H1 (cell line): Measurements from ENCODE around the gene ARHGAP15. TPM values are rescaled to one million over a fixed set of nuclear protein-coding genes. Genes with fewer than 3 reads are reported as not detected.
A peak's percentile ranks its signal among the peaks of the same experiment; 100 is the strongest.

Experiments
- CTCF ChIA-PET: fragments of 300-600 bp; sonication (Branson Sonifier 250); formaldehyde crosslinking; loops from one replicate; lab custom pipeline; 2021; ENCODE audit not compliant: partially characterized antibody; lab: Charles Lee
- POLR2A ChIA-PET: fragments of 300-600 bp; sonication (Branson Sonifier 250); formaldehyde crosslinking; loops from one replicate; lab custom pipeline; 2021; ENCODE audit warnings: inconsistent platforms; ENCODE audit not compliant: partially characterized antibody; lab: Charles Lee
- DNase-seq, 2 experiments: peaks; one replicate each; pipeline versions ENCODE4 v3.0.0 to v3.0.0-alpha.2; 2010 to 2022; ENCODE audit warnings: low spot score in 2 of 2, low read depth in 1 of 2, mixed read lengths in 1 of 2
- FAIRE-seq: peaks from 2 replicates; lab custom pipeline; 2011; peaks lifted over from hg19 to GRCh38; lab: Jason Lieb, UNC
- H2AFZ ChIP-seq: 2 replicates; pipeline ENCODE4 v1.8.1; 2012; ENCODE audit warnings: low read length, inconsistent platforms
- H2AK5ac ChIP-seq: 2 replicates; pipeline ENCODE4 v1.6.1; 2013; ENCODE audit warnings: low read depth, low read length
- H2BK120ac ChIP-seq: replicated peaks from 2 replicates; pipeline ENCODE3; 2013; ENCODE audit warnings: low read depth, low read length, inconsistent platforms
- H2BK12ac ChIP-seq: 2 replicates; pipeline ENCODE4 v1.6.1; 2013; ENCODE audit warnings: low read depth, low read length
- H2BK15ac ChIP-seq: 2 replicates; pipeline ENCODE4 v1.6.1; 2013; ENCODE audit warnings: low read length
- H2BK20ac ChIP-seq: 2 replicates; pipeline ENCODE4 v1.6.1; 2013; ENCODE audit warnings: low read length
- H2BK5ac ChIP-seq: 2 replicates; pipeline ENCODE4 v1.6.1; 2013; ENCODE audit warnings: low read depth, low read length
- H3K14ac ChIP-seq: 2 replicates; pipeline ENCODE4 v1.6.1; 2013; ENCODE audit warnings: inconsistent platforms; ENCODE audit not compliant: insufficient read length
- H3K18ac ChIP-seq: 2 replicates; pipeline ENCODE4 v1.6.1; 2013; ENCODE audit warnings: low read length; ENCODE audit errors: extremely low read depth
- H3K23ac ChIP-seq: 2 replicates; pipeline ENCODE4 v1.6.1; 2013; ENCODE audit warnings: inconsistent platforms; ENCODE audit not compliant: insufficient read length
- H3K23me2 ChIP-seq: 2 replicates; pipeline ENCODE4 v1.6.1; 2013; ENCODE audit warnings: low read depth, low read length
- H3K27ac ChIP-seq: 2 replicates; pipeline ENCODE4 v1.6.1; 2011; ENCODE audit warnings: low read depth, low read length, inconsistent platforms
- H3K27me3 ChIP-seq, 4 experiments: replicated peaks in 1 of 4; 1 replicate in 1 of 4; 2 replicates in 3 of 4; pipeline versions ENCODE4 v1.6.1 to v1.8.1; 2011 to 2013; ENCODE audit warnings: low read length in 3 of 4, mild to moderate bottlenecking in 3 of 4, inconsistent platforms in 2 of 4, mixed read lengths in 2 of 4, moderate library complexity in 1 of 4; ENCODE audit not compliant: control insufficient read depth in 3 of 4, insufficient read depth in 3 of 4; ENCODE audit errors: extremely low read depth in 1 of 4
- H3K36me3 ChIP-seq, 4 experiments: 2 replicates each; pipeline versions ENCODE4 v1.6.1 to v1.8.1; 2011 to 2013; ENCODE audit warnings: mild to moderate bottlenecking in 4 of 4, low read length in 3 of 4, moderate library complexity in 2 of 4, control low read depth in 1 of 4, inconsistent platforms in 1 of 4; ENCODE audit not compliant: insufficient read depth in 4 of 4, control insufficient read depth in 2 of 4
- H3K4ac ChIP-seq: replicated peaks from 2 replicates; pipeline ENCODE3; 2013; ENCODE audit warnings: low read length, low read depth, mixed read lengths, inconsistent platforms; ENCODE audit not compliant: insufficient read length
- H3K4me1 ChIP-seq, 4 experiments: replicated peaks in 1 of 4; 1 replicate in 1 of 4; 2 replicates in 3 of 4; pipeline versions ENCODE4 v1.6.1 to v1.8.1; 2011 to 2013; ENCODE audit warnings: low read length in 3 of 4, inconsistent platforms in 2 of 4, mixed read lengths in 1 of 4; ENCODE audit not compliant: insufficient read depth in 4 of 4, control insufficient read depth in 3 of 4
- H3K4me2 ChIP-seq, 2 experiments: 2 replicates each; pipeline versions ENCODE4 v1.6.1 to v1.8.1; 2011 to 2013; ENCODE audit warnings: low read depth in 2 of 2, low read length in 2 of 2, control low read depth in 1 of 2, inconsistent platforms in 1 of 2, mild to moderate bottlenecking in 1 of 2; ENCODE audit not compliant: insufficient read depth in 1 of 2
- H3K4me3 ChIP-seq, 4 experiments: fragments of 200-600, 300-600 bp in 1 of 4; sonication (generic), shearing (Covaris generic), sonication (Bioruptor Twin) in 1 of 4; 2 replicates each; pipeline versions ENCODE4 v1.5.1 to v1.8.1; 2011 to 2016; ENCODE audit warnings: low read length in 4 of 4, low read depth in 3 of 4, control low read depth in 2 of 4, inconsistent platforms in 2 of 4, mild to moderate bottlenecking in 2 of 4, mixed read lengths in 1 of 4, moderate library complexity in 1 of 4; ENCODE audit not compliant: insufficient read depth in 2 of 4; ENCODE audit errors: extremely low read depth in 1 of 4
- H3K56ac ChIP-seq: replicated peaks from 2 replicates; pipeline ENCODE3; 2013; ENCODE audit warnings: low read depth, mild to moderate bottlenecking, mixed read lengths, low read length, inconsistent platforms; ENCODE audit not compliant: insufficient read length
- H3K79me1 ChIP-seq: 2 replicates; pipeline ENCODE4 v1.6.1; 2013; ENCODE audit warnings: low read depth, low read length, control low read depth
- H3K79me2 ChIP-seq, 2 experiments: 2 replicates each; pipeline versions ENCODE4 v1.6.1 to v1.8.1; 2012 to 2013; ENCODE audit warnings: low read length in 2 of 2, mild to moderate bottlenecking in 2 of 2, inconsistent platforms in 1 of 2; ENCODE audit not compliant: insufficient read depth in 2 of 2, control insufficient read depth in 1 of 2
- H3K9ac ChIP-seq, 4 experiments: replicated peaks in 1 of 4; 1 replicate in 1 of 4; 2 replicates in 3 of 4; pipeline versions ENCODE4 v1.6.1 to v1.8.1; 2011 to 2013; ENCODE audit warnings: low read depth in 3 of 4, low read length in 3 of 4, control low read depth in 2 of 4, mild to moderate bottlenecking in 2 of 4, moderate library complexity in 2 of 4, inconsistent platforms in 1 of 4; ENCODE audit errors: extremely low read depth in 1 of 4
- H3K9me3 ChIP-seq, 2 experiments: 2 replicates each; pipeline versions ENCODE4 v1.6.1 to v1.8.1; 2012 to 2013; ENCODE audit warnings: mild to moderate bottlenecking in 2 of 2, moderate library complexity in 2 of 2, control low read depth in 1 of 2, inconsistent platforms in 1 of 2, low read depth in 1 of 2, low read length in 1 of 2, mixed read lengths in 1 of 2; ENCODE audit not compliant: insufficient read depth in 2 of 2
- H4K20me1 ChIP-seq, 2 experiments: replicated peaks in 1 of 2; 2 replicates each; pipeline versions ENCODE3 to v1.8.1; 2011 to 2013; ENCODE audit warnings: inconsistent platforms in 2 of 2, low read length in 2 of 2, mild to moderate bottlenecking in 1 of 2; ENCODE audit not compliant: insufficient read depth in 2 of 2, control insufficient read depth in 1 of 2
- H4K5ac ChIP-seq: 2 replicates; pipeline ENCODE4 v1.6.1; 2013; ENCODE audit warnings: low read length, low read depth, mixed read lengths, inconsistent platforms; ENCODE audit not compliant: insufficient read length
- H4K8ac ChIP-seq: 2 replicates; pipeline ENCODE4 v1.8.0; 2013; ENCODE audit warnings: mild to moderate bottlenecking, moderate library complexity, low read length, inconsistent platforms; ENCODE audit not compliant: insufficient read depth; ENCODE audit errors: extremely low read depth
- H4K91ac ChIP-seq: replicated peaks from 2 replicates; pipeline ENCODE3; 2013; ENCODE audit warnings: low read length, mixed read lengths, inconsistent platforms; ENCODE audit not compliant: insufficient read length
- BRCA1 ChIP-seq: IDR thresholded peaks from 2 replicates; pipeline ENCODE4 v1.6.1; 2012; ENCODE audit warnings: low read depth, low read length, improper control_type of control experiment
- NRF1 ChIP-seq: IDR thresholded peaks from 2 replicates; pipeline ENCODE4 v1.6.1; 2011; ENCODE audit warnings: mild to moderate bottlenecking, low read depth, low read length, improper control_type of control experiment
- SUZ12 ChIP-seq: fragments of 200-600 bp; sonication (generic); IDR thresholded peaks from 2 replicates; pipeline ENCODE4 v1.6.1; 2012; ENCODE audit warnings: mild to moderate bottlenecking, inconsistent platforms, low read length, moderate library complexity, mixed read lengths
- WGBS, 2 experiments: shearing (Covaris generic) in 1 of 2; methylation state at CpG; one replicate each; pipeline versions ENCODE4 v1.1.6 to v1.1.7; 2013 to 2015; ENCODE audit warnings: low lambda C conversion rate in 2 of 2, mixed read lengths in 2 of 2, inconsistent platforms in 1 of 2, low coverage in 1 of 2, missing lambda C conversion rate in 1 of 2; ENCODE audit not compliant: insufficient replicate concordance in 2 of 2, insufficient coverage in 1 of 2, insufficient read length in 1 of 2; ENCODE audit errors: extremely low coverage in 1 of 2, missing lambda C conversion rate in 1 of 2; 5-methylcytosine and 5-hydroxymethylcytosine counted together
- polyA plus RNA-seq, 7 experiments: library from polyadenylated mRNA; depleted of rRNA in 3 of 7; stranded (reverse) in 5 of 7; unstranded in 2 of 7; fragments of >200 nt in 5 of 7; fragments of 200-250 nt in 2 of 7; gene quantifications; 1 replicate in 5 of 7; 2 replicates in 1 of 7; 4 replicates in 1 of 7; pipeline versions ENCODE4 v1.2.1 to v1.2.3, GENCODE V29; 2011 to 2013; ENCODE audit warnings: missing spikeins in 2 of 7, mixed read lengths in 2 of 7
- total RNA-seq: library from RNA; stranded (reverse); fragmentation: NEBNext Ultra II Directional; extraction: Animal tissue kit (Norgen Biotek cat#: 25700); gene quantifications from 2 replicates; pipeline ENCODE4 v1.2.1, GENCODE V29; 2021

Gene ARHGAP15
- total and polyA plus RNA-seq, 2 of the 8 experiments (the other 6 are each of a cell fraction or from before 2014, with no cell fraction given) = not detected

DNA sequence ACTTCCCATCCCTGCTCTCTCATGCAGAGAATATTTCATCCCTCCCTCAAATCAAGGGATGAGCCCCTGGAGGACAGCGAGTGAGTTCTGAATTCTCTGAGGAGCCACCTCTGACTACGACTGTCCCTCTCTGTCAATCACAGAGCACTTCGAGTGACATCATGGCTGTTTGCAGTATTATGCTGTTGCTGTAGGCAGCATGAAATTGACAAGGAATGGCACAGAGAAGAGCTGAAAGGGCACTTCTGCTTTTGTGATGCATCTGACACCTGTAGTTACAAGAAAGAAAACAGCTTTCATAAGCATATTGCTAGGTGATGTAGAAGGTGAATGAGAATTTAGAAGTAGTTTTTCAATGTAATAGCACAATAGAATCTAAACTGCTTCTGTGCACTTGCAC, 166.9 kb downstream of the ARHGAP15 start:
- Histone ChIP-seq H4K8ac (no peak overlapping the region), H3K9ac (peak overlapping the region in 1 of 4 experiments; percentile 34; a peak in 1 of 7 replicates), H3K56ac (no peak overlapping the region), H3K4me2 (no peak overlapping the region), H2BK20ac (no peak overlapping the region), H2AFZ (no peak overlapping the region), H2BK15ac (no peak overlapping the region), H3K14ac (no peak overlapping the region), H3K4ac (no peak overlapping the region), H3K4me1 (peaks cover 0 to 5% (median 0%) of the 10 kb centered on the region in 4 experiments; a peak in 2 of 7 replicates), H2AK5ac (no peak overlapping the region), H3K23me2 (no peaks in the 10 kb centered on the region), H4K91ac (no peak overlapping the region), H3K18ac (no peak overlapping the region), H3K36me3 (no peaks in the 10 kb centered on the region), H3K4me3 (no peak overlapping the region), H3K79me1 (no peaks in the 10 kb centered on the region), H2BK120ac (no peak overlapping the region), H3K79me2 (no peaks in the 10 kb centered on the region), H3K27ac (no peak overlapping the region), H2BK12ac (no peak overlapping the region), H3K9me3 (no peaks in the 10 kb centered on the region), H4K20me1 (no peaks in the 10 kb centered on the region), H3K23ac (no peak overlapping the region), H4K5ac (no peak overlapping the region), H3K27me3 (peaks cover 0 to 2% (median 0%) of the 10 kb centered on the region in 4 experiments; a peak in 1 of 7 replicates), H2BK5ac (no peak overlapping the region)
- DNase-seq (no peak), FAIRE-seq (no peak)
- TF ChIP-seq SUZ12 (no peak), BRCA1 (no peak), NRF1 (no peak)
- ChIA-PET CTCF (interaction anchor here (0.7 to 1.9 kb wide), 2 partner anchors 12 to 134 kb away, joined by 4 to 7 read pairs; no protein-coding TSS in a partner anchor), POLR2A (no interaction called here)
- WGBS, 2 experiments = 78% methylated on average over 3 of the region's 3 CpGs; no CpG with 5 or more reads in 1 of the 2 experiments
